GM18505 (cell line): ENCODE measurements around the gene ASTN2.
A peak's percentile ranks its signal among the peaks of the same experiment; 100 is the strongest.

Source experiments
- ATAC-seq: cut with Tn5 transposase; IDR thresholded peaks from one replicate; pipeline ENCODE4 v1.9.1; 2021; ENCODE audit not compliant: unreplicated experiment
- POLR2A ChIP-seq: IDR thresholded peaks from 4 replicates; pipeline ENCODE4 v1.6.1; 2011; ENCODE audit warnings: borderline replicate concordance; ENCODE audit not compliant: insufficient read depth, insufficient read length; ENCODE audit errors: extremely low read depth

The ASTN2 gene

GRCh38 chr9:116393198-116393597 lies 1021.7 kb downstream of the ASTN2 start:
- no peak for ATAC-seq
- no peak for TF ChIP-seq POLR2A

GRCh38 chr9:116391306-116391900 lies 1023.5 kb downstream of the ASTN2 start:
- TF ChIP-seq POLR2A = no peak
- ATAC-seq = no peak

- ATAC-seq = peak; percentile 74
- TF ChIP-seq POLR2A = no peak
Observed at GRCh38 chr9:116390303-116391228, 1024.3 kb downstream of the ASTN2 start.

GRCh38 chr9:116389541-116390302 lies 1025.1 kb downstream of the ASTN2 start:
- no peak for TF ChIP-seq POLR2A
- no peak for ATAC-seq

GRCh38 chr9:116387934-116388698 lies 1026.7 kb downstream of the ASTN2 start:
- ATAC-seq = peak; percentile 48
- no peak for TF ChIP-seq POLR2A

GRCh38 chr9:116383936-116384335 lies 1030.9 kb downstream of the ASTN2 start:
- no peak for TF ChIP-seq POLR2A
- ATAC-seq = no peak

DNA sequence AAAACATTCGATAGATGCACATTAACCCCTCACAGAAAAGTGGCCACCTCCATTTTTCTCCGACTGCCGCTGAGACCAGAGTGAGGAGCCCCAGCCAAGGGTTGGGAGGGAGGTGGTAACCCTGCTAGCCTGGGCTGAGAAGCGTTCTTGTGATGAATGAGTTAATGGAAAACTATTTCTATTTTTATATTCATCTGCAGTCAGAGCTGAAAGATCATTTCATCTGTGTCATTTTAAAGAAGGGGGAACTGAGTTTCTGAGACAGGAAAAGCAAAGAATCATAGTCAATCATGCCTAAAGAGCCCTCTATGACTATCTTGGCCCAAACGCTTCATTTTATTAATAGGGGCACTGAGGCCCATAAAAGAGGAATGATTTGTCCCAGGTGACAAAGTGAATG lies 1031.7 kb downstream of the ASTN2 start:
- no peak for TF ChIP-seq POLR2A
- ATAC-seq = no peak

GRCh38 chr9:116382053-116382452 lies 1032.8 kb downstream of the ASTN2 start:
- TF ChIP-seq POLR2A = no peak

DNA sequence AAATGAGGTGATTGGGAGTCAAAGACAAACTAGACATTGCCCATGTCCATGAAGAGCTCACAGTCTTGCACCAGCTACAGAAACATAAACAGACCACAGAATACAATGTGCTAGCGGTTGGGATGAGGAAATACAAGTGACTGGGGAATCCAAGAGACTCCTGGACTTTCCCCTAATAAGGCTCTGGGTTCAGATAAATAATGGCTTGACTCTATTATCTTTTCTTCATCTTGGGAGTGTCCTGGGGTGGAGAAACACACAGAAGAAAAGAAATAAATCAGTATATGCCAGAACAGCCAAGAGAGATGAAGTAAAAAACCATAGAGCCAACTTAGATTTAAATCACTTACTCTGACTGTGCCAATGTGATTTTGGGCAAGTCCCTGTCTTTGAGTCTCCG lies 1033.5 kb downstream of the ASTN2 start:
- ATAC-seq = no peak
- no peak for TF ChIP-seq POLR2A

More at GRCh38 chr9:116382053-116382452, 1032.8 kb downstream of the ASTN2 start:
- ATAC-seq = no peak

DNA sequence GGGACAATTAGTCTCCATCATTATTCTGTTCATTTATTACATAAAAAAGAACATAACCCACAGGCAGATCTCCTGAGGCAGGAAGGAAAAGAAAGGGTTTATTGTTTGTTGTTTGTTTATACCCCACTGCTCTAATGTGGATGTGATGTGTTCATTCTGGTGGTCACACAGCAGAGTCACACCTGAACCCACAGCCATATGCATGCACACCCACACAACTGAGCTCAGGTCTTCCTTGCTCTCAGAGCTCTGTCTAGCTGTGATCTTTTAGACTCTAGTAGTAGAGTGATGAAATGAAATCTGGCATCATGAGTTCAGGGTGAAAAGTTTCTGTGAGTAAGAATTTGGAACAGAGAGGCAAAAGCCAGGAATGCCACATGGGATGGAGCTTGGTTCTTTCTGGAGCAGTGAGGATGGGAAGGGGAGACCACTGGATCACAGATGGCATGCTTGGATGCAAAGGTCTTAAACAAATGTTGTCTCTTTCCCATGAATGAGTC lies 1034.3 kb downstream of the ASTN2 start:
- no peak for ATAC-seq
- no peak for TF ChIP-seq POLR2A

- TF ChIP-seq POLR2A = no peak
- no peak for ATAC-seq
Observed at GRCh38 chr9:116379821-116380220, 1035.0 kb downstream of the ASTN2 start.

DNA sequence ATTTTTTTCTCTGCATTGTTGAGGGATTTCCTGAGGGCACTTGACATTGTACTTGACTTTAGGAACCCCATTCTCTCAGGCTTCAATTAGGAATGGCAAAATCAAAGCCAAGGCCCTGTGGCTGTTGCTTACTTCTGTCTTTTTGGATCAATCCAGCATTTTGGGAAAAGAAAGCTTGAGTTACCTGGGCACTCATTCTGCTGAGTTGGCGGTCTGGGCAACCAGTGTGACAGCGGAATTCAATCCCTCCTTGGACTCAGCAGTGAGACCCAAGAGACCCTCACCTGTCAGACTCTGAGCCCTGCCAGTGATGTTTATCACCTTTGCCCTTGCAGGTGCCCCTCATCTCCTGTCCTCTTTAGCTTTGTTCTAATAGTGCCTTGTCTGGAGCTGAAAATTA lies 1036.0 kb downstream of the ASTN2 start:
- ATAC-seq = no peak
- no peak for TF ChIP-seq POLR2A
